ENCODE measurements around the gene TMEM233. TPM values are rescaled to one million over a fixed set of nuclear protein-coding genes. Genes with fewer than 3 reads are reported as not detected.

Gene TMEM233
- total and polyA plus RNA-seq, 12 donors: 0.17 to 1.0 (median 0.53) TPM; not detected in 2

- intact Hi-C loops (cut with DNase I): loop anchor here in 1 of 2 donors (10.0 kb wide), 2 partner anchors 117 to 237 kb away; no protein-coding TSS in a partner anchor
Measured at GRCh38 chr12:119667577-119668323, 74.2 kb downstream of the TMEM233 start, which contains the start of gene PRKAB1. Gene PRKAB1, plus strand, starts transcription at chr12:119668133. Its CDS starts 112 bp downstream, at chr12:119668245.

GRCh38 chr12:119668324-119668841, 74.8 kb downstream of the TMEM233 start:
- no peaks in the 10 kb centered on the region for H3K9me3 ChIP-seq (replicated peaks in 1 of 3)
- peaks cover 0 to 24% of the 10 kb centered on the region in 2 donors for H3K36me3 ChIP-seq (replicated peaks in 1 of 2)
- intact Hi-C loops (cut with DNase I): loop anchor here in 1 of 2 donors (10.0 kb wide), 2 partner anchors 116 to 236 kb away; no protein-coding TSS in a partner anchor
- H3K27me3 ChIP-seq: no peaks in the 10 kb centered on the region
- no peak for DNase-seq
- peak overlapping the region; percentile 68 to 98 (median 77) for H3K4me3 ChIP-seq
- H3K27ac ChIP-seq: peak overlapping the region; percentile 76 to 94 (median 88)
- H3K4me1 ChIP-seq (replicated peaks in 1 of 2): peaks cover 27 to 56% of the 10 kb centered on the region in 2 donors
- TF ChIP-seq CTCF (IDR thresholded peaks at IDR 0.05) (no peak), POLR2A (IDR thresholded peaks at IDR 0.05) (no peak)
- 3 to 6% (median 4%) methylated on average over 6 to 14 of the region's 14 CpGs for WGBS, 4 donors

More at GRCh38 chr12:119667577-119668323, 74.2 kb downstream of the TMEM233 start, which contains the start of gene PRKAB1:
- H3K4me1 ChIP-seq (replicated peaks in 1 of 2): peaks cover 27 to 50% of the 10 kb centered on the region in 2 donors
- 0 to 1% (median 0%) methylated on average over 40 to 69 of the region's 69 CpGs; no CpG with 5 or more reads in 1 of the 4 donors for WGBS, 4 donors
- peak; percentile 96 to 98 (median 98) for DNase-seq
- peaks cover 0 to 18% of the 10 kb centered on the region in 2 donors for H3K36me3 ChIP-seq (replicated peaks in 1 of 2)
- H3K9me3 ChIP-seq (replicated peaks in 1 of 3): no peaks in the 10 kb centered on the region
- peak; percentile 68 to 91 (median 89) for TF ChIP-seq CTCF (IDR thresholded peaks at IDR 0.05)
- TF ChIP-seq POLR2A (IDR thresholded peaks at IDR 0.05): peak; percentile 68 to 80
- H3K4me3 ChIP-seq: peak within 1 kb of the TSS; percentile 68 to 98 (median 77)
- no peaks in the 10 kb centered on the region for H3K27me3 ChIP-seq
- peak within 1 kb of the TSS; percentile 76 to 94 (median 88) for H3K27ac ChIP-seq

GRCh38 chr12:119669744-119670472, 76.3 kb downstream of the TMEM233 start:
- Histone ChIP-seq H3K27me3 (no peaks in the 10 kb centered on the region), H3K4me1 (replicated peaks in 1 of 2) (peaks cover 27 to 68% of the 10 kb centered on the region in 2 donors), H3K27ac (peak overlapping the region in 4 of 5 donors; percentile 24 to 67 (median 61)), H3K36me3 (replicated peaks in 1 of 2) (peaks cover 0 to 39% of the 10 kb centered on the region in 2 donors), H3K4me3 (peak overlapping the region in 1 of 4 donors; percentile 11), H3K9me3 (replicated peaks in 1 of 3) (no peaks in the 10 kb centered on the region)
- 39 to 50% (median 41%) methylated on average over 11 of the region's 11 CpGs for WGBS, 4 donors
- intact Hi-C loops (cut with DNase I): loop anchor here in 1 of 2 donors (10.0 kb wide), 2 partner anchors 115 to 235 kb away; no protein-coding TSS in a partner anchor
- TF ChIP-seq POLR2A (IDR thresholded peaks at IDR 0.05) (no peak), CTCF (IDR thresholded peaks at IDR 0.05) (no peak)
- DNase-seq: peak in 2 of 7 donors; percentile 39 to 58

Measured in adrenal gland (tissue), 12 donors.